GM18508 (cell line): ENCODE results near the gene APOBEC3B.
"Not testable (repeated sequence)": the region's sequence is repeated elsewhere in the genome, so short reads cannot be mapped to it uniquely, and the experiment has no call there.

Experiments used
- ATAC-seq: cut with Tn5 transposase; IDR thresholded peaks from one replicate; pipeline ENCODE4 v1.9.1; 2021; ENCODE audit warnings: moderate number of reproducible peaks; ENCODE audit not compliant: insufficient read depth, unreplicated experiment

APOBEC3B gene

DNA sequence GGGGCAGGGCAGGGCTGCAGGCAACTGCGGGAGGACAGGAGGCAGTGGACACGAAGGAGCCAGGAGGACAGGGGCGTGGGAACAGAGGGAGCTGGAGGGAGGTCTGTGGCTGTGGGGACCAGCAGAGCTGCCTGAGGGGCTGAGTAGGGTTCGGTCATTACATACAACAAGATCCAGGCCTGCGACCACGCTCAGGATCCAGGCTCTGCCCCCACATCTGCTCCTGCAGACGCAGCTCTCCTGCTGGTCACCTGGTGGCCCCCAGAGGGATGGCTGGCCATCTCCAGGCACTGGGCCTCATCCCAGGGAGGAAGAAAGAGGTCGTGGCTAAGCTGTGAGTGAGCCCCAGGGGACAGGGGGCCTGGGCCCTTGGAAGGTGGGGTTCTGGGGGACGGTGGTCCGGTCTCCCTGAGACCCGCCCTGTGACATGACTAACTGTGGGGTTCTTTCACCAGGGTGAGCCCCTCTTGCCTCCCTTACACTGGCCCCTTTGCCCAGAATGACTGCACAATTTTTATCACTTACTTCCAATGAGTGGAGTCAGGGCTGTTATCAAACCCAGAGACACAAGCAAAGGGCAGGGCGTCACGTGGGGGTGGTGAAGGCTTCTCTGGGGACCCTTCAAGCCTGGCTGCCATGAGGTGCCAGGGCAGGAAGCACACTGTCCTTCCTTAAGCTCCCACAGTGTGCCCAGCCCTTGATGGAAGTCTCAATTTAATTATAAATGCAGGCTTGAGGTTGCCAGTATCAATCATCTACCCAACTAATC, 31.4 kb upstream of the APOBEC3B start:
- ATAC-seq = no peak

DNA sequence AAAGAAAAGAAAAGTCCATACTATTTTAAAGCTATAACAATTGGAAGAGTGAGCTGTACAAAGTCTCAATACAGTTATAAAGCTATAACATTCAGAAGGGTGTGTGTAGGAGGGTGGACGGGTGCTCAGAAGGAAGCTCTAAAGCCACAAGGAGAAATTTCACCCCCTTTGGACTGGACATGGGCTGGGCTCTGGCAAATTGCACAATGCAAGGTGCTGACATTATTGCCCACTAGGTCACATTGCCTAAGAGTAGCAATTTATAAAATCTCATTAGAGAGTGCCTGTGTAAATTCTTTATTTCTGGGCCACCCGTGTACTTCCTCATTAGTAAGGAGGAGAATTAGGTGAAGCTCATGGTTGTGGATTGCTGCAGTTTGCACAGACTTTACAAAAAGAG, 30.4 kb upstream of the APOBEC3B start:
- no peak for ATAC-seq

DNA sequence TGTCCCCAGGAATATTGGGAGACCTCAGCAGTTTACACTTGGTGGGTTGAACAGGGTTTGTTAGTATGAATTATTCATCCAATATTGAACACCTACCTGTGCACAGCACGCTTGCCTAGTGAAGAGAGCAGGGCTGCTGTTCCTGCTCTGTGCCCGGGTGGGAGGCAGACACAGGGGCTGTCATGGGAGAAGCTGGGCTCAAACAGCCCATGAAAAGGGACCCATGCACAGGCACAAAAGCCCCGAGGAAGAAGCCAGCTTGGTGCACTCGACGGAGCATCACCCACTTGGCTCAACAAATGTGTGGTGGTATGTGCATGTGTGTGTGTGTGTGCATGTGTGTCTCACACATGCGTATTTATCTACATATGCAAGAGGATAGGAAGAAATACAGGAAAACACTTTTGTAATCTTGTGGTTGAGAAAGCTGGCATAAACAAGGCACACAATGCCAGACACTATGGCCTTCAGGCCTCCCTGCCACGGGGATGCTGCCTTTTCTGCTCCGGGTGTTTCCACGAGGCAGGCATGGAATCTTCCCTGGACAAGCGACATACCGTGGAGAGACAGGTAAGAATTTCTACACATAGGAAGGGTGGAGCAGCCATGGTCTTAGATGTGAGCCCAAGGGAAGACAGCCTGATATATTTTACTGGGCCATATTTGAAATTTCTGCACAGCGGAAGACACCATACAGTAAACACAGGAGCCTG, 29.7 kb upstream of the APOBEC3B start:
- no peak for ATAC-seq

DNA sequence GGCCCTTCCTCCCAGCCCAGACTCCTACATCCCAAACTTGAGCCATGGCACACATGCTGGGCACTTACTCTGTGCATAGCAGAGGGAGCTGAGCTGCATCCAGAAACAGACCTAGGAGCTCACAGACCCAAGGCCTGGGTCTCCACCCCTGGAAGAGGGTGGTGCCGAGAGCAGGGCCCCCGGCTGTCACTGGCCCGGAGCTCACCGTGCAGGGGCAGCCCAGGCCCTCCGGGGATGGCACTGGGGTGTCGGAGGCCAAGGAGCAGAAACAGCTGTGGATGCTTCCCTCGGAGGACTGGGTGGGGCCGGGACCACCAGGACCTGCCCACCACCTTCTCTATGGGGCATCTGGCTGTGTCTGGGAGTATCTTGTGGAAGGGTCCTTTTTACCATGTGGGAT, 29.1 kb upstream of the APOBEC3B start:
- ATAC-seq = no peak

DNA sequence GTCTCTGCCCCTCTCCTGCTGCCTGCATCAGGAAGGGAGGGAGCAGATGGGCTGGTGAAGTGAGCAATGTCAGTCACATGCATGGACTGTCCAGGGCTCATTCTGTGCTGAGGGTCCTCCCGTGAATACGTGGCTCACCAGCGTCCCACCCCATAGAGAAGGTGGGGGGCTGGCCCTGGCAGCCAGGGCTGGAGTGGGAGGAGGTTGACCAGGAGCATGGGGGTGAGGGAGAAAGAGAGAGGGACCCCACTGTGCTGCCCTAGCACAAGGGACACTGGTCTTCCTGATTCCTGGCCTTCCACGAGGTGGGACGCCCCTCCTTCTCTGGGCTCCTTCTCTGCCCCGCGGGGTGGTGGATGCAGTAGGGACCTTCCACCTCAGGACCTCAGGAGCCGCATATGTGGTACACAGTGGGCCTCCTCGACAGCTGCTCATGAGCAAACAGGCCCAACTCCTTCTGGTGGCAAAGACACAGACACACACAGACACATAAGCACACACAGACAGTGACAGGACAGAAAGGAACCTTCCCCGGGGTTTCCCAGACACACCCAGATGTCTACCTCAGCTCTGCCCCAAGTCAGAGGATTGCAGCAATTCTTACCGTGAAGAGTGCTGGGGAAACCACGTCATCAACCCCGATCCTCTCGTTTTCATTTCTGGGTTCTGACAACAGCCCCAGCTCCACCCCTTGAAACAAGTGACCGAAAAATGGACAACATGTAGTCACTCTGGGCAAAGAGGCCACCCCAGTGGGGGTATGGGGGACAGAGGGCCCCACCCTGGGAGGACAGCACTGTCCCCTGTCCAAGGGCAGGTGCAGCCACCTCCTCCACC, 28.4 kb upstream of the APOBEC3B start:
- no peak for ATAC-seq

DNA sequence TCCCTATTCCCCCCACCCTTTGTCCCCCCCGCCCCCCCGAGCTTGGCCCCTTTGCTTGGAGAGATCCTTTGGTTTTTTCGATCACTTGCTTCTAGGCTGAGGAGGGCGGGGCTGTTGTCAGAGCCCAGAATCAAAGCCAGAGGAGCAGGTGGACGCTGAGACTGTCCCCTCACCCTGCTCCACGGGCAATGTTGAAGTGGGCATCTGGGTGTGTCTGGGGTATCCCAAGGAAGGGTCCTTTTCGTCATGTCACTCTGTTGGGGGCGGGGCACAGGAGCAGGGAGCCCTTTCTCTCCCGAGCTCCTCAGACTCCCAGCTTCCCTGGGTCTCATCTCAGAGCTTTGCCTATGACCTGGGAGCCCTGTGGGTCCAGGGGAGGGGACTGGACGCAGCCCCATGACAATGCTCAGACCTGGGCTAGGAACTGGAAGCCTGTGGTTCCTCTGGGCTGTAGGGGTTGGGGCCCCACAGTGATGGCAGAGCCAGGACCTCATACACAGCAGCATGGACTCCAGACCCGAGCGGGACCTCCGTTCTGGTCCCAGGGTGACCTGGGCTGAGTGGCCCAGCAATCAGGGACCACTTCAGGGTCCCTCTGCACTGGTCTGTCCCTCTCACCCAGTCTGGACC, 27.6 kb upstream of the APOBEC3B start:
- no peak for ATAC-seq

DNA sequence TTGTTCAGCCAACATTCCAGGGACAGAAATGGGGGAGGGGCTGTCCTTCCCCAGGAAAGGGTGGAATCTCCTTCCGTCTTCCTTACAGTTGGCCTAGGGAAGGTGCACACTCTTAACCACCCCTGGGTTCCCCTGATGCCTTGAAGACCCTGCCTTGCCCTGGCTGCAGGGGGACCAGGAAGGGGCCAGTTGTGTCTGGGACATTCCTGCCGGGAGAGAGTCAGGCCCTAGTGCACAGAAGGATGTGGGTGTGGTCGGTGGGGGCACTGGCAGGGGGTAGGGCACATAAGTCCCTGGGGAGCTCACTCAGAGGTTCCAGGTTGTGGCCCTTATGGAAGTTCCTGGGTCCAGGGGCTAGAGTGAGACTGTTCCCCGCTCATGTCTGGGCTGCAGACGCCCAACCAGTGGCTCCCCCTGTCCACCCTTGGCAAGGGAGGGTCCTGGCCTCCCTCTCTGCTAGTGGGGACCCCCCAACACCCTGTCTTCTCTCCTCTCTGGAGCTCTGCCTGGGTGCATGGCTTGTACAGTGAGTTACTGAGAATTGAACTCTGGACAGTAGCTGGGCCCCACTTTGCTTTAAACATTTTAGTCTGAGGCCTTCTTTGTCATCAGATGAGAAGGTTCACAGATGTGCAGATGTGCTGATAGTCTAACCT, 26.8 kb upstream of the APOBEC3B start:
- no peak for ATAC-seq

DNA sequence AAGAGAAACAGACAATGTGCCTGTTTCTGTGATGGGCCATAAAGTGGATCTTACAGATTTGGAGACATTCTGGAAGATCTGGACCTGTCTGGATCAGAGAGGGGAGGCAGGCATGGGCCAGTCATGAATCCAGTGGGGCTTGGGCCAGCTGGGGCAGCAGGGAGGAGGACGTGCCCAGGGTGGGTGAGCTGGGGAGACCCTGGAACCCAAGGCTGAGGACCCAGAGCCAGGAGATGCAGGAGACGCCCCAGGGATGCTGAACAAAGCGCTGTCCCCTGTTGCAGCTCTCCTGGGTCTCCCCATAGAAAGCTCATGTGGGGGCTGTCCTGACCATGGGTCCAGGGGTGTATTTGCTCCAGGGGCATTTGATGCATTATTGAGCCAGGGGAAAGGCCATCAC, 26.2 kb upstream of the APOBEC3B start:
- no peak for ATAC-seq

DNA sequence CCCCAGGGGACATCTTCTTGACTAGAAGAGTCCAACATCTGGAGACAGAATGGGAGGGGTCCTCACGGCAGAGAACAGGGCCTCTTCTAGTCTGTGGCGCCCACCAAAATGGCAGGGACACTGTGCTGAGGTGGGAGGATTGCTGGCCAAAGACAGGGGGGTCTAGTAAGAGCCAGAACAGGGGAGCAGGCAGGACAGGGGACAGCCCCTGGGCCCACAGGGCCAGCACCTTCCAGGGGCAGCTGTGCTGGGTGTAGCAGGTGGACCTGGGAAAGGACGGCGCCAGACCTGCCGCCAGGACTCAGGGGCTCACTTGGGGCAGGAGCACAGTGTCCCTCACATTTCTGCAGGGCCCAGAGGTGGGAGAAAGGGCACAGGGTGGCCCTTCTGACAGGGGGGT, 25.6 kb upstream of the APOBEC3B start:
- ATAC-seq = no peak

DNA sequence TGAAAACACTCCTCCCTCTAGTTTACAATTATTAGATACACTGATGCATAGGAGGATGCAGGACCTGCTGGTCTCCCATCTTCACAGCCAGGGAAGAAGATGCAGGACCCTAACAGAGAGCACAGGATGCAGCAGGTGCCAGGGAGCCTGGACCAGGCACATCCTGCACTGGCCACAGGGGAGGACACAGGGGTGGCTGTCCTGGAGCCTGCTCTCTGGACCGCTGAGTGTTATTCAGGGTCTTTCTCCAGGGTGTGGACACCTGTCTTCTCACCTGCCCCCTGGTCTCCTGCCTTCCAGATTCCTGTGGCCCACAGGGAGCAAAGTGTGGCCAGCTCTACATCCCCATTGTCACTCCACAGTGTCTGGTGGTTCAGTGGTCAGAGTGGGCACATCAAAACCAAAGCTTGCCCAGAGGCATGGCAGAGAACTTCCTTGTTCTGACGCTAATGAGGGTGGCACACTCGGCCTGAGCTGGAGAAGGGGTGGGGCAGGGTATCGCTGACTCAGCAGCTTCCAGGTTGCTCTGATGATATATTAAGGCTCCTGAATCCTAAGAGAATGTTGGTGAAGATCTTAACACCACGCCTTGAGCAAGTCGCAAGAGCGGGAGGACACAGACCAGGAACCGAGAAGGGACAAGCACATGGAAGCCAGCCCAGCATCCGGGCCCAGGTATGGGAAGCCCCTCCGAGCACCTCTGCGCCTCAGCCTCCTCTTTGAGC, 24.9 kb upstream of the APOBEC3B start, which contains the start of gene APOBEC3A:
Gene APOBEC3A, plus strand, starts transcription at position 564 of the 725 bp plus-strand sequence. Its CDS starts 83 bp downstream, at position 647.
- ATAC-seq = no peak

DNA sequence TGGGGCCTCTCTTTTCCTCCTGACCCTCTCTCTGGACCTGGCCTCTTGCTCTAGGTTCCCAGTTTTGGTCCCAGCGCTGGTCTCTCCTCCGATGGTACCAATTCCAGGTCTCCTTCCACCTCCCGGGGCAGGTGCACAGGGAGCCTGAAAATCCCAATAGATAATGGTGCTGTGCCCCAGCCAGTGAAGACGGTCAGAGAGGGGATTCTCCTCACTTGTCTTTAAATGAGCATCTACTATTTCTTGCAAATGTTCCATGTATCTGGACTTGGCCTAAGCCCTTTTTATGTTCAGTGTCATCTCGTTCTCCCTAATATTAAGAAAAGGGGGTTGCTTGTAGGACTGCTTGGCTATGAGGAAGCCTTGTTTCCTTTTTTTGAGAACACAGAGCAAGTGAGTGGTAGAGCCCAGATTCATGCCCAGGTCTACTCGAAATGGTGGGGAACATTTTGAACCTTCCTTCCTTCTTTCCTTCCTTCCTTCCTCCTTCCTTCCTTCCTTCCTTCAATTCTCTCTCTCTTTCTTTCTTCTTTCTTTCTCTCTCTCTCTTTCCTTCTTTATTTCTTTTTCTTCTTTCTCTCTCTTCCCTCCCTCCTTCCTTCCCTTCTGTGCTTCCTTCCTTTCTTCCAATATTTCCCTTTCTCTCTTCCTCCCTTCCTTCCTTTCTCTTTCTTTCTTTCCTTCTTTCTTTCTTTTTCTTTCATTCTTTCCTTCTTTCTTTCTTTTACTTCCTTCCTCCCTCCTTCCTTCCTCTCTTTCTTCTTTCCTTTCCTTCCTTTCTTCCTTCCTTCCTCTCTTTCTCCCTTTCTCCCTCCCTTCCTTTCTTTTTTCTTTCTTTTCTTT, 24.1 kb upstream of the APOBEC3B start:
- ATAC-seq = no peak

DNA sequence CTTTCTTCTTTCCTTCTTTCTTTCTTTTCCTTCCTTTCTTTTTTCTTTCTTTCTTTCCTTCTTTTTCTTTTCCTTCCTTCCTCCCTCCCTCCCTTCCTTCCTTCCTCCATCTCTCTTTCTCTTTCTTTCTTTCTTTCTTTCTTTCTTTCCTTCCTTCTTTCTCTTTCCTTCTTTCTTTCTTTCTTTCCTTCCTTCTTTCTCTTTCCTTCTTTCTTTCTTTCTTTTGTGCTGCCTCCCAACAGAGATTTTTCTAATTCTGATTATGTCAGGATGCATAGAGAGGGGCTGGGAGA, 23.6 kb upstream of the APOBEC3B start:
- not testable (repeated sequence) for ATAC-seq

DNA sequence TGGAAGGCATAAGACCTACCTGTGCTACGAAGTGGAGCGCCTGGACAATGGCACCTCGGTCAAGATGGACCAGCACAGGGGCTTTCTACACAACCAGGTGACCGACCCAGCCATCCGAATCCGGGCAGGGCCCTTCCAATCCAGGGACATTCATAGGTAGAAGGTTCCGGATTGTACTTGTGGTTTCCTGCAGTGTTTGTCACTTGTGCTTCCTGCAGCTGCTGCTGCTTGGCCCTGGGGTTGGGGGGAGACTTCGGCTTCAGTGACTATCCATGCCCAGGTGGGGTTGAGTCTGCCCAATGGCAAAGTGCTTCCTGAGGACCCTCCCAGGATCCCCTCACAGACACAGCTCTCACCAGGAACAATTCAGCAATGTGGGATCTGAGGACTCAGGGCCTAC, 22.6 kb upstream of the APOBEC3B start:
- ATAC-seq = no peak

DNA sequence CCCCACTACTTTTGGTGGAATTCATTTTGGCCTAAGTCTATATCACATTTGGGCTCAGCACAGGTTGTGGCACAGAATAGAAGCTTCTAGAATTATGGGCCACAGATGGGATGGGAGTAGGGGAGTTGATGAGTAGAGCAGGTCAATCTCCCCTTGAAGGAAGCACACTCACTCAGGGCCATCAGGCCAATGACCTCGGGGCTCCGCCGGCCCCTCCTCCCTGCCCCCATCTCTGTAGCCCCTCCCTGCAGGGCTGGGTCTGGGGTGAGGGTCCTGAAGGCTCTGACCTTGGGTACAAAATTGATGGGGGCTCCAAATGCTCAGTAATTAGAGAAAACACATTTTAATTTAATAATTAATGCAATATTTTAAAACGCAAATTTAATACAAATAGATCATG, 21.5 kb upstream of the APOBEC3B start:
- not testable (repeated sequence) for ATAC-seq

DNA sequence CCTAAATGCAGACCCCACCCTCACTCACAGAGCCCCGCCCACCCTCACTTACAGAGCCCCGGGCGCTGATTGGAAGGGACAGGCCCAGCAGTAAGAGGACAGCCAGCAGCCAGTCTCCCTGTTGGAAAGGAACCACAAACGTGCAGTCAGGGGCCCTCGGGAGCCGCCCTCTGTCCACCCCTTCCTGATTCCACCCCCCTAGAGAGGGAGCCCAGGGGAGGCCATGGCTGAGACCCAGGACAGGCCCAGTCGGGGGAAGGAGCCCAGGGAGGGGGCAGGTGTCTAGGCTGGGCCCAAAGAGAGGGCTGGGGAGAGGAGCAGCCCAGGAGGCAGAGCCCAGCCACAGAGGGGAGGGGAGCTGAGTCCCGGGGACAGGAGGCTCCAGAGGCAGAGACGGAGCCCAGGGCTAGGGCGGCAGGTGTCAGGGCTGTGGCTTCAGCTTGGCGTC, 18.8 kb upstream of the APOBEC3B start:
- not testable (repeated sequence) for ATAC-seq

DNA sequence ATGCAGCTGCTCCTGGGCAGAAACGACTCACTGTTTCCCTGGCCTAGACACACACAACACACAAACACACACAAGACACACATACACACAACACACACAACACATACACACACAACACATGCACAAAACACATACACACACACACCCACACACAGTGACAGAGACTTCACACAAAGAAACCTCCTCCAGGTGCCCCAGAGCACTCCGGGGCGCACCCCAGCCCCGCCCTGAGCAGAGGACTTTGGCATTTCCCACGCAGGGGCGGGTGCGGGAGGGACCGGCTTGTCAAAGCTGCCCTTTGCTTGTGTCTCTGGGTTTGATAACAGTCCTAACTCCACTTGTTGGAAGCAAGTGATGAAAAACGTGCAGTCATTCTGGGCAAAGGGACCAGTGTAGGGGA, 18.3 kb upstream of the APOBEC3B start:
- no peak for ATAC-seq

DNA sequence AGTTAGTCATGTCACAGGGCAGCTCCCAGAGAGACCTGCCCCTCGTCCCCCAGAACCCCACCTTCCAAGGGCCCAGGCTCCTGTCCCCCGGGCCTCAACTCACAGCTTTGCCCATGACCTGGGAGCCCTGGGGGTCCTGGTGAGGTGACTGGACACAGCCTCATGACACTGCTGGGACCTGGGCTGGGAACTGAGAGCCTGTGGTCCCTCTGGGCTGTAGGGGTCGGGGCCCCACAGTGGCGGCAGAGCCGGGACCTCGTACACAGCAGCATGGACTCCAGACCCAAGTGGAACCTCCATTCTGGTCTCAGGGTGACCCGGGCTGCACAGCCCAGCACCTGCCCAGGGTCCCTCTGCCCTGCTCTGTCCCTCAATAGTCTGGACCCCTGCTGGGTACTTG, 17.8 kb upstream of the APOBEC3B start:
- ATAC-seq = no peak

DNA sequence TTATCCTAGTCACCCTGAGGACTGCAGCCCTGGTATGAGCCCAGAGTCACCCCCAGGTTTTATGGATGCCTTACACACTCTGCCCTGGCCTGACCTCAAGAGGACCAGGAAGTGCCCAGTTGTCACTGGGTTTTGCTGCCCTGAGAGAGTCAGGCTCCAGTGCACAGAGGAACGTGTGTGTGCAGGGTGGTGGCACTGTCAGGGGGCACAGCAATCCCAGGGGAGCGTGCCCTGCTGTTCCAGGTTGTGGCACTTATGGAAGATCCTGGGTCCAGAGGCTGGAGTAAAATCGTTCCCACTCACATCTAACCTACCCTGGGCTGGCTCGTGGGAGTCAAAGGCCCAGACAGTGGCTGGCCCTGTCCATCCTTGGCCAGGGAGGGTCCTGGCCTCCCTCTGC, 17.2 kb upstream of the APOBEC3B start:
- ATAC-seq = no peak
